Endothelial cell of umbilical vein (primary cell): ENCODE results near the gene FRS3. TPM values are rescaled to one million over a fixed set of nuclear protein-coding genes. Genes with fewer than 3 reads are reported as not detected.

ENCODE experiments used
- BruUV-seq: library from RNA; stranded (reverse); fragments of 400-500 nt; replicated peaks from 2 replicates; lab custom pipeline; 2021; lab: Mats Ljungman, UMichigan
- CTCF ChIA-PET: fragments of 300-600, 350-600 bp; sonication (Branson Sonifier 250); formaldehyde crosslinking; loops from one replicate; lab custom pipeline; 2021; ENCODE audit warnings: antibody characterized with exemption, inconsistent platforms; lab: Charles Lee
- POLR2A ChIA-PET: fragments of 300-600, 350-600 bp; sonication (Branson Sonifier 250); formaldehyde crosslinking; loops from one replicate; lab custom pipeline; 2021; ENCODE audit warnings: antibody characterized with exemption, inconsistent platforms; lab: Charles Lee
- DNase-seq: peaks from one replicate; pipeline ENCODE4 v3.0.0-alpha.2; 2011; ENCODE audit warnings: low read depth, low spot score
- FAIRE-seq: peaks from 2 replicates; lab custom pipeline; 2011; peaks lifted over from hg19 to GRCh38; lab: Jason Lieb, UNC
- H2AFZ ChIP-seq: 2 replicates; pipeline ENCODE4 v1.6.0; 2012; ENCODE audit warnings: low read depth, low read length, control low read depth, inconsistent platforms
- H3K27ac ChIP-seq: 2 replicates; pipeline ENCODE4 v1.5.1; 2011; ENCODE audit warnings: low read depth, mild to moderate bottlenecking, control low read depth, low read length, moderate library complexity; ENCODE audit not compliant: insufficient read depth
- H3K27me3 ChIP-seq, 2 experiments: 2 replicates each; pipeline versions ENCODE4 v1.6.0 to v1.6.1; 2011; ENCODE audit warnings: low read length in 2 of 2, mixed read lengths in 1 of 2; ENCODE audit not compliant: control insufficient read depth in 2 of 2, insufficient read depth in 2 of 2
- H3K36me3 ChIP-seq, 2 experiments: 2 replicates in 1 of 2; 3 replicates in 1 of 2; pipeline ENCODE4 v1.5.1; 2011; ENCODE audit warnings: low read length in 2 of 2, mild to moderate bottlenecking in 1 of 2, moderate library complexity in 1 of 2; ENCODE audit not compliant: control insufficient read depth in 2 of 2, insufficient read depth in 2 of 2; ENCODE audit errors: extremely low read depth in 1 of 2
- H3K4me1 ChIP-seq: 3 replicates; pipeline ENCODE4 v1.5.1; 2011; ENCODE audit warnings: mild to moderate bottlenecking, low read length; ENCODE audit not compliant: control insufficient read depth, insufficient read depth; ENCODE audit errors: extremely low read depth
- H3K4me2 ChIP-seq: 2 replicates; pipeline ENCODE4 v1.6.1; 2011; ENCODE audit warnings: low read length, control low read depth, mixed read lengths; ENCODE audit not compliant: insufficient read depth
- H3K4me3 ChIP-seq, 3 experiments: fragments of 200-600 bp in 1 of 3; sonication (generic), shearing (Covaris generic) in 1 of 3; replicated peaks in 1 of 3; 2 replicates each; pipeline ENCODE4 v1.5.1; 2011 to 2016; ENCODE audit warnings: control low read depth in 3 of 3, low read length in 3 of 3, mild to moderate bottlenecking in 2 of 3, inconsistent platforms in 1 of 3, low read depth in 1 of 3, moderate library complexity in 1 of 3; ENCODE audit not compliant: insufficient read depth in 1 of 3
- H3K79me2 ChIP-seq: 2 replicates; pipeline ENCODE4 v1.6.0; 2012; ENCODE audit warnings: low read length, inconsistent platforms; ENCODE audit not compliant: control insufficient read depth, insufficient read depth
- H3K9ac ChIP-seq: replicated peaks from 2 replicates; pipeline ENCODE3; 2011; ENCODE audit warnings: low read length, control low read depth; ENCODE audit not compliant: insufficient read depth; ENCODE audit errors: extremely low read depth
- H3K9me1 ChIP-seq: replicated peaks from 3 replicates; pipeline ENCODE4 v1.6.0; 2011; ENCODE audit warnings: mild to moderate bottlenecking, low read length; ENCODE audit not compliant: control insufficient read depth, insufficient read depth; ENCODE audit errors: extremely low read depth
- H3K9me3 ChIP-seq: replicated peaks from 2 replicates; pipeline ENCODE4 v1.5.1; 2012; ENCODE audit warnings: low read length, inconsistent platforms; ENCODE audit not compliant: control insufficient read depth, insufficient read depth
- H4K20me1 ChIP-seq: replicated peaks from 2 replicates; pipeline ENCODE3; 2011; ENCODE audit warnings: mild to moderate bottlenecking, low read length; ENCODE audit not compliant: control insufficient read depth, insufficient read depth; ENCODE audit errors: extremely low read depth
- CTCF ChIP-seq, 2 donors: IDR thresholded peaks; 1 replicate in 1 of 2; 2 replicates in 1 of 2; pipeline ENCODE4 v1.5.1; 2011; ENCODE audit warnings: low read length in 2 of 2, mild to moderate bottlenecking in 2 of 2, moderate library complexity in 2 of 2, control low read depth in 1 of 2, inconsistent platforms in 1 of 2, low read depth in 1 of 2; ENCODE audit not compliant: insufficient read depth in 1 of 2; ENCODE audit errors: extremely low read depth in 1 of 2
- GATA2 ChIP-seq: IDR thresholded peaks from 2 replicates; pipeline ENCODE4 v1.7.0; 2011; ENCODE audit warnings: low read depth, mild to moderate bottlenecking, moderate library complexity, mixed read lengths, low read length; ENCODE audit not compliant: insufficient read length, insufficient read depth
- JUN ChIP-seq: IDR thresholded peaks from 2 replicates; pipeline ENCODE4 v1.6.1; 2011; ENCODE audit warnings: borderline replicate concordance, low read depth; ENCODE audit not compliant: insufficient read length, insufficient read depth
- POLR2A ChIP-seq: IDR thresholded peaks from 2 replicates; pipeline ENCODE4 v1.6.1; 2012; ENCODE audit warnings: low read depth, mild to moderate bottlenecking, control low read depth, low read length
- POLR2AphosphoS5 ChIP-seq: IDR thresholded peaks from 2 replicates; pipeline ENCODE4 v1.6.1; 2012; ENCODE audit warnings: low read depth, mild to moderate bottlenecking, control low read depth, low read length, moderate library complexity; ENCODE audit not compliant: insufficient read depth
- dilution Hi-C: fragments of 300-500 bp; cut with MboI; formaldehyde crosslinking; loops from one replicate; pipeline ENCODE4 v1.15.0; 2019; ENCODE audit warnings: low sequenced_read_pairs; ENCODE audit not compliant: extremely low pct_ligation_motif_present
- intact Hi-C: fragments of 100-400 bp; cut with micrococcal nuclease; formaldehyde crosslinking; loops from one replicate; pipeline ENCODE4 v1.10.0; 2022
- polyA plus RNA-seq, 4 experiments: library from polyadenylated mRNA; depleted of rRNA in 3 of 4; stranded (reverse) in 3 of 4; unstranded in 1 of 4; fragments of >200 nt; gene quantifications; 2 replicates each; pipeline versions ENCODE4 v1.2.1 to v1.2.3, GENCODE V29; 2011 to 2012; ENCODE audit warnings: missing spikeins in 1 of 4
- total RNA-seq: library from RNA; stranded (reverse); gene quantifications from 2 replicates; pipeline ENCODE4 v1.2.3, GENCODE V29; 2021

FRS3 gene
- total and polyA plus RNA-seq, 2 donors (not counting 3 experiments of a cell fraction or from before 2014, with no cell fraction given) = 5.2 to 5.3 TPM

- Histone ChIP-seq H3K4me3 (no peak overlapping the region), H3K9ac (no peak overlapping the region), H4K20me1 (no peaks in the 10 kb centered on the region), H3K4me1 (peaks cover 3% of the 10 kb centered on the region), H2AFZ (no peak overlapping the region), H3K27ac (no peak overlapping the region), H3K79me2 (no peaks in the 10 kb centered on the region), H3K27me3 (no peaks in the 10 kb centered on the region), H3K9me1 (no peaks in the 10 kb centered on the region), H3K36me3 (peaks cover under 1 to 15% of the 10 kb centered on the region in 2 experiments), H3K4me2 (no peak overlapping the region), H3K9me3 (no peaks in the 10 kb centered on the region)
- ChIA-PET CTCF (interaction anchor here (1.4 kb wide), 1 partner anchor 87 kb away, joined by 3 read pairs; no protein-coding TSS in a partner anchor), POLR2A (no interaction called here)
- intact Hi-C loops (no loop called here), dilution Hi-C loops (no loop called here)
- no peak for TF ChIP-seq JUN
- no TSS peak for BruUV-seq
- FAIRE-seq (no peak), DNase-seq (no peak)
These were observed 9.2 kb downstream of the FRS3 start for GRCh38 chr6:41770381-41771057.

GRCh38 chr6:41769376-41769775, 10.3 kb downstream of the FRS3 start:
- Histone ChIP-seq H3K36me3 (peaks cover 0 to 11% of the 10 kb centered on the region in 2 experiments), H3K9ac (no peak overlapping the region), H3K27ac (no peak overlapping the region), H3K27me3 (no peaks in the 10 kb centered on the region), H3K79me2 (no peaks in the 10 kb centered on the region), H3K9me1 (no peaks in the 10 kb centered on the region), H4K20me1 (no peaks in the 10 kb centered on the region), H3K4me1 (peaks cover 3% of the 10 kb centered on the region), H3K9me3 (no peaks in the 10 kb centered on the region), H3K4me2 (no peak overlapping the region), H2AFZ (no peak overlapping the region), H3K4me3 (no peak overlapping the region)
- ChIA-PET POLR2A (no interaction called here), CTCF (interaction anchor here (1.0 to 1.4 kb wide), 3 partner anchors 10 to 86 kb away, joined by 3 to 4 read pairs (median 4); partner anchors contain the start of gene FRS3)
- intact Hi-C loops = no loop called here
- BruUV-seq = no TSS peak
- FAIRE-seq (no peak), DNase-seq (no peak)
- no peak for TF ChIP-seq GATA2
- TF ChIP-seq CTCF (IDR thresholded peaks at IDR 0.05; ENCODE audit: extremely low read depth in 1 of 2, insufficient read depth in 1 of 2, low read depth in 1 of 2, low read length in 2 of 2) = no peak
- no peak for TF ChIP-seq POLR2AphosphoS5
- no peak for TF ChIP-seq POLR2A
- dilution Hi-C loops = no loop called here
